Chondrocyte (in vitro differentiated cells): ENCODE data around the gene SLC9A9. TPM values are rescaled to one million over a fixed set of nuclear protein-coding genes. Genes with fewer than 3 reads are reported as not detected.
A peak's percentile ranks its signal among the peaks of the same experiment; 100 is the strongest.

Experiments used
- DNase-seq: peaks from one replicate; pipeline ENCODE4 v3.0.0; 2021; ENCODE audit warnings: mixed read lengths, low spot score
- H3K27ac Mint-ChIP-seq: one replicate; pipeline ENCODE4 v1.8.0; 2021; ENCODE audit warnings: mild to moderate bottlenecking, moderate library complexity, mixed read lengths; ENCODE audit not compliant: unreplicated experiment
- H3K27me3 Mint-ChIP-seq: 2 replicates; pipeline ENCODE4 v1.8.0; 2021; ENCODE audit warnings: low read depth, mixed read lengths
- H3K36me3 Mint-ChIP-seq: 2 replicates; pipeline ENCODE4 v1.8.0; 2021; ENCODE audit warnings: low read depth, mixed read lengths
- H3K4me1 Mint-ChIP-seq: 2 replicates; pipeline ENCODE4 v1.8.0; 2021; ENCODE audit warnings: low read depth, mild to moderate bottlenecking, mixed read lengths
- H3K4me3 Mint-ChIP-seq: one replicate; pipeline ENCODE4 v1.8.0; 2021; ENCODE audit warnings: mild to moderate bottlenecking, moderate library complexity, mixed read lengths; ENCODE audit not compliant: unreplicated experiment
- H3K9me3 Mint-ChIP-seq: 2 replicates; pipeline ENCODE4 v1.8.0; 2021; ENCODE audit warnings: low read depth, mixed read lengths
- total RNA-seq: library from RNA; stranded (reverse); gene quantifications from 3 replicates; pipeline ENCODE4 v1.2.1, GENCODE V29; 2021
- TF ChIP-seq, protein P1 (sequence below): fragments of 200-600 bp; sonication (generic); IDR thresholded peaks from 2 replicates; pipeline ENCODE4 v1.5.0; 2021; ENCODE audit warnings: antibody characterized with exemption, mild to moderate bottlenecking, moderate library complexity

SLC9A9 gene
- total RNA-seq, 1 donor from 2014 or later = 2.6 TPM

DNA sequence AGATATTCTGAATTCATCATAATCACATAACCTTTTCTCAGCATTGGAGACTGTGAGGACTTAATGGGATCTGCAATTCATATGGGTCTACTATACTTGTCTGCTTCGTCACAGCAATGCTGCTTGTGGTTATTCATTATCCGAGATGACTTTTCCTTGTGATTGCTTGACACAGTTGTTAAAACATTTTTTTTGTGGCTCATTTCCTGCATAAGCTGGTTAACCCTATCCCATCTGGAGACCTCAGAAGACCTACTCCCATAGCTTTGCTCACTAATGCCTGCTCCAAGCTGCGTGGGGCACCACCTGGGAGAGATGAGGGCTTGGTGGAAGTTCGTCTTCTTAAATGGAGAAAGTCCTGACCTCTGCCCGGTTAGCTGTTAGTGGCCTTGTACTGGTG lies 367.9 kb downstream of the SLC9A9 start:
- Mint-ChIP-seq H3K9me3 (no peaks in the 10 kb centered on the region), H3K4me1 (peaks cover 37% of the 10 kb centered on the region), H3K27ac (peak overlapping the region; percentile 23), H3K36me3 (no peaks in the 10 kb centered on the region), H3K27me3 (no peaks in the 10 kb centered on the region), H3K4me3 (no peak overlapping the region)
- no peak for DNase-seq
- TF ChIP-seq, protein P1, sequence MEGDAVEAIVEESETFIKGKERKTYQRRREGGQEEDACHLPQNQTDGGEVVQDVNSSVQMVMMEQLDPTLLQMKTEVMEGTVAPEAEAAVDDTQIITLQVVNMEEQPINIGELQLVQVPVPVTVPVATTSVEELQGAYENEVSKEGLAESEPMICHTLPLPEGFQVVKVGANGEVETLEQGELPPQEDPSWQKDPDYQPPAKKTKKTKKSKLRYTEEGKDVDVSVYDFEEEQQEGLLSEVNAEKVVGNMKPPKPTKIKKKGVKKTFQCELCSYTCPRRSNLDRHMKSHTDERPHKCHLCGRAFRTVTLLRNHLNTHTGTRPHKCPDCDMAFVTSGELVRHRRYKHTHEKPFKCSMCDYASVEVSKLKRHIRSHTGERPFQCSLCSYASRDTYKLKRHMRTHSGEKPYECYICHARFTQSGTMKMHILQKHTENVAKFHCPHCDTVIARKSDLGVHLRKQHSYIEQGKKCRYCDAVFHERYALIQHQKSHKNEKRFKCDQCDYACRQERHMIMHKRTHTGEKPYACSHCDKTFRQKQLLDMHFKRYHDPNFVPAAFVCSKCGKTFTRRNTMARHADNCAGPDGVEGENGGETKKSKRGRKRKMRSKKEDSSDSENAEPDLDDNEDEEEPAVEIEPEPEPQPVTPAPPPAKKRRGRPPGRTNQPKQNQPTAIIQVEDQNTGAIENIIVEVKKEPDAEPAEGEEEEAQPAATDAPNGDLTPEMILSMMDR = no peak

DNA sequence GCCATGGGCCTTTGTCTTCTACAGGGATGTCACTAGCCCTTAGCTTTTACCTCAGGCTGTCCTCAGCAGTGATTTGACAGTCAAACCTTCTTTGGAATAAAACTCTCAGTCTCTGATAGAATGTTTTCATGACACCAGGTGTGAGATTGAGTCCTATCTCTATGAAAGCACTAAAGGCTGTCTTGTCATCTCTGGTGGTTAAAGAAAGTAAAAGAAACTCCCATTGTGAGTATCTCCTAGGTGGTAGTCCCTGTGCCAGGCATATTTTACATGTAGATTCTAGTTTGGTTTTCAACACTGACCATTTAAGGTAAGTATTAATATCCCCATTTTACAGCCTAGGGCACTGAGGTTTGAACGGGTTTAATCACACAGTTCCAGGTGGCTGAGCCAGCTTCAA lies 368.5 kb downstream of the SLC9A9 start:
- Mint-ChIP-seq H3K9me3 (no peaks in the 10 kb centered on the region), H3K27me3 (no peaks in the 10 kb centered on the region), H3K4me3 (no peak overlapping the region), H3K4me1 (peaks cover 31% of the 10 kb centered on the region), H3K27ac (peak overlapping the region; percentile 23), H3K36me3 (no peaks in the 10 kb centered on the region)
- DNase-seq = no peak
- TF ChIP-seq, protein P1 = no peak

DNA sequence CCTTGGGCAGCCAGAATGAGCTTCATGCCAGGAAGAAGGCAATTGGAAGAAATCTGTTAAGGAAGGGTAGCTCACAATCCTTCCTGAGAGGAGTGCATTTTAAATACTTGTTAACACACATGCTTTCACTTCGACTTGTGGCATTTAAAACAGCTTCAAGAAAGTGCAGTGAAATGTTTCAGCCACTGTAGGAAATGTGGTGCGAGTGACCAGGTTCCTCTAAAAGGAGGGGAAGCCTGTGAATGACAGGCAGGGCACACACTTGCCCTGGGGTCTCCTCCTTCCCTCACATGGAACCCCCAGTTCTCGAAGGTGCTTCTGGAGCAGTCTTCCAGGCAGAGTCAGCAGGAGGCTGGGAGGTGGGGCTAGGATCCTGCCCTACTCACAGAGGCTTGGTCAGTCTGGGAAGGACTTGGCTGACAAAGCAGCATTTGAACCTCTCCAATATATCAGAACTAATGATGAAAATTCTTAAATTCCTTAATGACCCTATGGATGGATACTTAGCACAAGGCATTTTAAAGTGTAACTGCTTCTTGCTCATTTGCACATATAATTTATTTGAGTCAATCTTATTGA lies 370.1 kb downstream of the SLC9A9 start:
- H3K4me3 Mint-ChIP-seq = no peak overlapping the region
- H3K9me3 Mint-ChIP-seq = no peaks in the 10 kb centered on the region
- H3K4me1 Mint-ChIP-seq = peaks cover 26% of the 10 kb centered on the region
- DNase-seq = no peak
- H3K36me3 Mint-ChIP-seq = no peaks in the 10 kb centered on the region
- TF ChIP-seq, protein P1 = no peak
- no peaks in the 10 kb centered on the region for H3K27me3 Mint-ChIP-seq
- no peak overlapping the region for H3K27ac Mint-ChIP-seq

DNA sequence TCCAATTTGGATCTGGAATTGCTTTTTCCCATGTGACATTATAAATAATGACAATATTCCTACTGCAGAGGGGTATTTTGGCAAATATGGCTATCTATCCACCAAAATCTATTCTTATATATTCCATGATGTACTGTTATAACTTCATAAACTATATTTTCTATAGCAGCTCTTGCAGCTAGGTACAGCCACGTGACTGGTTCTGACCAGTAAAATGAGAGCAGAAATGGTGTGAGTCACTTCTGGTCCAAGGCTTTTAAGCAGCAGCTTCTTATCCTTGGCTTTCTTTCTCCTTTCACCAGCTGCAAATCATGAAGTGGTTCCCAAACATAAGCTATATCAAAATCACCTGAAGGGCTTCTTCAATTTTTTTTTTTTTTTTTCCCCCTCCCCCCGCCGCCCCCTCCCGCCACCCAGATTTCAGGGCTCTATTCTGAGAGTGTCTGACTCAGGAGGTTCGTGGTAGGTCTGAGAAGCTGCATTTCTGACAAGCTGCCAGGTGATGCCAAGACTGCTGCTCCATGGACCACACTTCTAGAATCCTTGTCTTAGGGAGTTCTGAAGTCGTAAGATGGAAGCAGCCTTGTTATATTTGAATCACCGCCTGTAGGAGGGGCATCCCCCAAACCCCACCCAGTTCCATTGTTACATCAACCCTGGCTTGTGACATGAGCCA lies 371.2 kb downstream of the SLC9A9 start:
- H3K36me3 Mint-ChIP-seq = no peaks in the 10 kb centered on the region
- peaks cover 15% of the 10 kb centered on the region for H3K4me1 Mint-ChIP-seq
- no peak overlapping the region for H3K27ac Mint-ChIP-seq
- no peak for DNase-seq
- TF ChIP-seq, protein P1 = no peak
- no peaks in the 10 kb centered on the region for H3K27me3 Mint-ChIP-seq
- no peak overlapping the region for H3K4me3 Mint-ChIP-seq
- H3K9me3 Mint-ChIP-seq = no peaks in the 10 kb centered on the region

DNA sequence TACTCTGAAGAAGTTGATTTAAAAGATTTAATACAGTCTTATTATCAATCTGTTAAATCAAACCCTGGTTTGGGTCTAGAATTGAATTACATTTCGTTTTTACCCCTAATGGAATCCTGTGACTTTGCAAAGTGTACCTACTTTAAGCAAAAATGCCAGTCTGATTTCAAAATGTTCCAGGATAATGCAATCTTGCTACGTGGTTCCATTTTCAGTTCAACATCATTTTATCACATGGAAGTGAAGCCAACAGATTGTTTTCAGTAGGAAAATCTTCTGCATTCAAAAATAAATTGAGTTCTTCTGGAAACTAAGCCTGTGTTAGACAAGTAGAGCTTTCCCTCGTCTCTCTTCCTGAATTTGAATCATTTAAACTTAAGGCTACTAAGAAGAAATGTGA lies 372.3 kb downstream of the SLC9A9 start:
- TF ChIP-seq, protein P1 = no peak
- Mint-ChIP-seq H3K27ac (no peak overlapping the region), H3K4me1 (peaks cover 12% of the 10 kb centered on the region), H3K36me3 (no peaks in the 10 kb centered on the region), H3K9me3 (no peaks in the 10 kb centered on the region), H3K4me3 (no peak overlapping the region), H3K27me3 (no peaks in the 10 kb centered on the region)
- no peak for DNase-seq
